Measurements from ENCODE around the gene ADORA1. TPM values are rescaled to one million over a fixed set of nuclear protein-coding genes. Genes with fewer than 3 reads are reported as not detected.

Gene ADORA1
- 3.2 and 4.8 TPM in 2 replicates for polyA plus RNA-seq (2012; rRNA removed)
- 1.6 and 2.5 TPM in 2 replicates for polyA plus RNA-seq (2012; cell fraction: cytosol; rRNA removed)
- 2.3 and 2.4 TPM in 2 replicates for polyA plus RNA-seq (2012; cell fraction: nucleus; rRNA removed)

DNA sequence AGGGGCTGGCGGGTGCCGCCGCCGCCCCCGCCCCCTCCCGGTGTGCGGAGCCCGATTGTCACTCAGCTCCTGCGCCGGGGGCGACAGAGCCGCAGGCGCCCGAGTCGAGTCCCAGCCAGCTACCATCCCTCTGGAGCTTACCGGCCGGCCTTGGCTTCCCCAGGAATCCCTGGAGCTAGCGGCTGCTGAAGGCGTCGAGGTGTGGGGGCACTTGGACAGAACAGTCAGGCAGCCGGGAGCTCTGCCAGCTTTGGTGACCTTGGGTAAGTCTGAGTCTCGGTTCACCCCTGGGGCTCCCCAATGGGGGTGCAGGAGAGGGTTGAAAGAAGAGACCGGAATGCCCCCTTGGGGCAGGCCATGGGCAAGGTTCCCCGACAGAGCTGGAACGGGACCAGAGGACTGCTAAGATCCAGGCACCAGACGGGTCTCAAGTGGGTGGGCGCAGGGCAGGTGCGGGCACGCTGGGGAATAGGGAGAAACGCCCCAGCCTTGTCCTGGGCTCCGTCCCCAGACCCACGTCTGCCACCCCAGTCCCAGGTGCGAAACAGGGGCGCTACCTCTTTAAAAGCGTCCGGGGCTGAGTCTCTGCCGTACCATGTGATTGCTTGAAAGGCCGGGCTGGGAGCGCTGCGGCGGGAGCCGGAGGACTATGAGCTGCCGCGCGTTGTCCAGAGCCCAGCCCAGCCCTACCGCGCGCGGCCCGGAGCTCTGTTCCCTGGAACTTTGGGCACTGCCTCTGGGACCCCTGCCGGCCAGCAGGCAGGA is at the start of gene ADORA1:
Gene ADORA1, plus strand, starts transcription at position 61 of the 765 bp plus-strand sequence. CDS start 1,116 bp downstream, outside the sequence.
- CTCF ChIA-PET, result interaction anchor here (0.8 to 26.1 kb wide), 16 partner anchors 11 to 182 kb away, joined by 3 to 602 read pairs (median 6); partner anchors contain the start of gene MYBPH
- Histone ChIP-seq H3K9me2 (no peaks in the 10 kb centered on the region), H3K4me3 (ENCODE audit: low read depth in 2 of 2, low read length in 1 of 2) (peak within 1 kb of the TSS; percentile 48 to 55), H4K20me1 (ENCODE audit: insufficient read depth) (no peaks in the 10 kb centered on the region), H3K27me3 (ENCODE audit: insufficient read depth) (no peaks in the 10 kb centered on the region; the same call in 1 of the 2 replicates), H3K36me3 (replicated peaks in 1 of 2; ENCODE audit: control insufficient read depth in 1 of 2, insufficient read depth in 2 of 2, low read length in 1 of 2) (no peaks in the 10 kb centered on the region), H3K9ac (peak within 1 kb of the TSS; percentile 3; the same call in 1 of the 2 replicates), H3K9me3 (no peaks in the 10 kb centered on the region), H3K4me1 (ENCODE audit: control insufficient read depth in 1 of 2, insufficient read depth in 2 of 2, low read depth in 1 of 2, low read length in 1 of 2) (peaks cover 21 to 69% of the 10 kb centered on the region in 2 experiments), H2AFZ (ENCODE audit: low read depth) (peak within 1 kb of the TSS; percentile 55; the same call in 1 of the 2 replicates), H3K79me2 (ENCODE audit: insufficient read depth) (no peaks in the 10 kb centered on the region), H3F3A (replicated peaks; ENCODE audit: insufficient read depth) (peaks cover 5% of the 10 kb centered on the region), H3K27ac (ENCODE audit: low read depth in 2 of 2, low read length in 1 of 2) (no peak within 1 kb of the TSS), H3K4me2 (peak within 1 kb of the TSS; percentile 54)
- 20% methylated on average over 20 of the region's 51 CpGs for WGBS (ENCODE audit: low lambda C conversion rate)
- peak; percentile 80 for DNase-seq
- POLR2A ChIA-PET, result no interaction called here
- no peak for TF ChIP-seq TAF1 (IDR thresholded peaks at IDR 0.05; ENCODE audit: borderline replicate concordance, low read depth, low read length)
- TF ChIP-seq, protein P1, sequence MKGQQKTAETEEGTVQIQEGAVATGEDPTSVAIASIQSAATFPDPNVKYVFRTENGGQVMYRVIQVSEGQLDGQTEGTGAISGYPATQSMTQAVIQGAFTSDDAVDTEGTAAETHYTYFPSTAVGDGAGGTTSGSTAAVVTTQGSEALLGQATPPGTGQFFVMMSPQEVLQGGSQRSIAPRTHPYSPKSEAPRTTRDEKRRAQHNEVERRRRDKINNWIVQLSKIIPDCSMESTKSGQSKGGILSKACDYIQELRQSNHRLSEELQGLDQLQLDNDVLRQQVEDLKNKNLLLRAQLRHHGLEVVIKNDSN (IDR thresholded peaks at IDR 0.05; ENCODE audit: borderline replicate concordance, low read depth), result peak; percentile 71
- TF ChIP-seq, protein P2, sequence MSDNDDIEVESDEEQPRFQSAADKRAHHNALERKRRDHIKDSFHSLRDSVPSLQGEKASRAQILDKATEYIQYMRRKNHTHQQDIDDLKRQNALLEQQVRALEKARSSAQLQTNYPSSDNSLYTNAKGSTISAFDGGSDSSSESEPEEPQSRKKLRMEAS (IDR thresholded peaks at IDR 0.05; ENCODE audit: low read depth), result peak; percentile 68; the same call in 1 of the 2 replicates
- TF ChIP-seq, protein P3, sequence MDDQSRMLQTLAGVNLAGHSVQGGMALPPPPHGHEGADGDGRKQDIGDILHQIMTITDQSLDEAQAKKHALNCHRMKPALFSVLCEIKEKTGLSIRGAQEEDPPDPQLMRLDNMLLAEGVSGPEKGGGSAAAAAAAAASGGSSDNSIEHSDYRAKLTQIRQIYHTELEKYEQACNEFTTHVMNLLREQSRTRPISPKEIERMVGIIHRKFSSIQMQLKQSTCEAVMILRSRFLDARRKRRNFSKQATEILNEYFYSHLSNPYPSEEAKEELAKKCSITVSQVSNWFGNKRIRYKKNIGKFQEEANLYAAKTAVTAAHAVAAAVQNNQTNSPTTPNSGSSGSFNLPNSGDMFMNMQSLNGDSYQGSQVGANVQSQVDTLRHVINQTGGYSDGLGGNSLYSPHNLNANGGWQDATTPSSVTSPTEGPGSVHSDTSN (IDR thresholded peaks at IDR 0.05), result no peak
- TF ChIP-seq, protein P4, sequence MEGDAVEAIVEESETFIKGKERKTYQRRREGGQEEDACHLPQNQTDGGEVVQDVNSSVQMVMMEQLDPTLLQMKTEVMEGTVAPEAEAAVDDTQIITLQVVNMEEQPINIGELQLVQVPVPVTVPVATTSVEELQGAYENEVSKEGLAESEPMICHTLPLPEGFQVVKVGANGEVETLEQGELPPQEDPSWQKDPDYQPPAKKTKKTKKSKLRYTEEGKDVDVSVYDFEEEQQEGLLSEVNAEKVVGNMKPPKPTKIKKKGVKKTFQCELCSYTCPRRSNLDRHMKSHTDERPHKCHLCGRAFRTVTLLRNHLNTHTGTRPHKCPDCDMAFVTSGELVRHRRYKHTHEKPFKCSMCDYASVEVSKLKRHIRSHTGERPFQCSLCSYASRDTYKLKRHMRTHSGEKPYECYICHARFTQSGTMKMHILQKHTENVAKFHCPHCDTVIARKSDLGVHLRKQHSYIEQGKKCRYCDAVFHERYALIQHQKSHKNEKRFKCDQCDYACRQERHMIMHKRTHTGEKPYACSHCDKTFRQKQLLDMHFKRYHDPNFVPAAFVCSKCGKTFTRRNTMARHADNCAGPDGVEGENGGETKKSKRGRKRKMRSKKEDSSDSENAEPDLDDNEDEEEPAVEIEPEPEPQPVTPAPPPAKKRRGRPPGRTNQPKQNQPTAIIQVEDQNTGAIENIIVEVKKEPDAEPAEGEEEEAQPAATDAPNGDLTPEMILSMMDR (IDR thresholded peaks at IDR 0.05), result peak; percentile 28; the same call in 1 of the 2 replicates
- no peak for TF ChIP-seq MEF2A (IDR thresholded peaks at IDR 0.05; ENCODE audit: borderline replicate concordance, low read depth)
- TF ChIP-seq EZH2phosphoT487 (IDR thresholded peaks at IDR 0.05; ENCODE audit: borderline replicate concordance, low read depth), result no peak
- TF ChIP-seq SMC3 (IDR thresholded peaks at IDR 0.05; ENCODE audit: low read depth, low read length), result no peak

DNA sequence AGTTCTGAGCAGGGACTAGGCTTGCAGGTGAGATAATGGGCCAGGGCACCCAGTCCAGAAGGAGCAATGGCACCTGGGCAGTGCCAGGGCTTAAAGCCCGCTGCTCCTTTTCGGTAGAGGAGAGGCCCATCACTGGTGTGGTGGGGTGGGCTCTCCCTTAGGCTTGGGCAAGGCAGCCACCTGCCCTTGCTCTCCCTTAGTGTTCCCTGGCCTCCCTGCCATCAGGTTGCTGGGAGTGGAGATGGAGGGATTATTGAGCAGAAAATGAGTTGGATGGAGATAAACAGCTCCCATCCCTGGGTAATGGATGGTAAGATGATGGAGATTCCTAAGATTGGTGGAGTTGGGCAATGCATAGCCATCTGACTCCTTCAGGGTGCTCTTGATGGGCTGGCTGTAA is 49.6 kb upstream of the ADORA1 start:
- no peak for TF ChIP-seq EZH2phosphoT487 (IDR thresholded peaks at IDR 0.05; ENCODE audit: borderline replicate concordance, low read depth)
- no peak for TF ChIP-seq GABPA (IDR thresholded peaks at IDR 0.05; ENCODE audit: low read depth)
- no peak for TF ChIP-seq SIN3A (IDR thresholded peaks at IDR 0.05; ENCODE audit: borderline replicate concordance, low read depth, low read length)
- TF ChIP-seq, protein P2 (IDR thresholded peaks at IDR 0.05; ENCODE audit: low read depth), result no peak
- no peak for TF ChIP-seq TCF12 (IDR thresholded peaks at IDR 0.05)
- no peak for TF ChIP-seq TAF1 (IDR thresholded peaks at IDR 0.05; ENCODE audit: borderline replicate concordance, low read depth, low read length)
- TF ChIP-seq, protein P5, sequence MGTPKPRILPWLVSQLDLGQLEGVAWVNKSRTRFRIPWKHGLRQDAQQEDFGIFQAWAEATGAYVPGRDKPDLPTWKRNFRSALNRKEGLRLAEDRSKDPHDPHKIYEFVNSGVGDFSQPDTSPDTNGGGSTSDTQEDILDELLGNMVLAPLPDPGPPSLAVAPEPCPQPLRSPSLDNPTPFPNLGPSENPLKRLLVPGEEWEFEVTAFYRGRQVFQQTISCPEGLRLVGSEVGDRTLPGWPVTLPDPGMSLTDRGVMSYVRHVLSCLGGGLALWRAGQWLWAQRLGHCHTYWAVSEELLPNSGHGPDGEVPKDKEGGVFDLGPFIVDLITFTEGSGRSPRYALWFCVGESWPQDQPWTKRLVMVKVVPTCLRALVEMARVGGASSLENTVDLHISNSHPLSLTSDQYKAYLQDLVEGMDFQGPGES (IDR thresholded peaks at IDR 0.05; ENCODE audit: low read depth, low read length), result no peak
- TF ChIP-seq FOSL2 (IDR thresholded peaks at IDR 0.05; ENCODE audit: borderline replicate concordance, low read depth), result no peak
- no peak for TF ChIP-seq JUND (IDR thresholded peaks at IDR 0.05)
- TF ChIP-seq MXI1 (IDR thresholded peaks at IDR 0.05; ENCODE audit: low read depth, low read length), result no peak
- TF ChIP-seq, protein P4 (IDR thresholded peaks at IDR 0.05), result no peak
- TF ChIP-seq TEAD4 (IDR thresholded peaks at IDR 0.05; ENCODE audit: borderline replicate concordance, insufficient read depth), result no peak
- Histone ChIP-seq H4K20me1 (ENCODE audit: insufficient read depth) (no peaks in the 10 kb centered on the region), H2AFZ (ENCODE audit: low read depth) (no peak overlapping the region), H3F3A (replicated peaks; ENCODE audit: insufficient read depth) (no peaks in the 10 kb centered on the region), H3K27ac (ENCODE audit: low read depth in 2 of 2, low read length in 1 of 2) (no peak overlapping the region), H3K27me3 (ENCODE audit: insufficient read depth) (no peaks in the 10 kb centered on the region), H3K4me2 (no peak overlapping the region), H3K79me2 (ENCODE audit: insufficient read depth) (no peaks in the 10 kb centered on the region), H3K4me1 (ENCODE audit: control insufficient read depth in 1 of 2, insufficient read depth in 2 of 2, low read depth in 1 of 2, low read length in 1 of 2) (no peaks in the 10 kb centered on the region), H3K36me3 (replicated peaks in 1 of 2; ENCODE audit: control insufficient read depth in 1 of 2, insufficient read depth in 2 of 2, low read length in 1 of 2) (no peaks in the 10 kb centered on the region), H3K9me2 (no peaks in the 10 kb centered on the region), H3K4me3 (ENCODE audit: low read depth in 2 of 2, low read length in 1 of 2) (no peak overlapping the region), H3K9me3 (no peaks in the 10 kb centered on the region), H3K9ac (no peak overlapping the region)
- ChIA-PET POLR2A (no interaction called here), CTCF (interaction anchor here (0.8 to 2.6 kb wide), 4 partner anchors 9 to 138 kb away, joined by 3 to 11 read pairs (median 6); no protein-coding TSS in a partner anchor)
- DNase-seq, result no peak
- 72% methylated on average over 2 of the region's 2 CpGs for WGBS (ENCODE audit: low lambda C conversion rate)

Data from SK-N-SH (cell line).